ENCODE results near the gene GALNT7. TPM values are rescaled to one million over a fixed set of nuclear protein-coding genes. Genes with fewer than 3 reads are reported as not detected.
A peak's percentile ranks its signal among the peaks of the same experiment; 100 is the strongest.

Gene GALNT7
- total RNA-seq, 1 experiment from 2014 or later: 156 TPM

GRCh38 chr4:173165706-173166105 is 2.9 kb upstream of the GALNT7 start:
- ChIA-PET CTCF (no interaction called here), POLR2A (interaction anchor here (0.6 kb wide), 1 partner anchor 152 kb away, joined by 3 read pairs; no protein-coding TSS in a partner anchor)
- no peak overlapping the region for H3K4me3 ChIP-seq (ENCODE audit: low read depth in 2 of 2, low read length in 2 of 2)
- no TSS peak for BruUV-seq (replicated peaks)
- in situ Hi-C loops (cut with HindIII; ENCODE audit: low pct_unique_long_range_greater_than_20kb, low sequenced_read_pairs): loop anchor here (25.0 kb wide), 1 partner anchor 97 kb away; no protein-coding TSS in a partner anchor
- no peaks in the 10 kb centered on the region for H3K27me3 ChIP-seq (ENCODE audit: control insufficient read depth, insufficient read depth, low read length)
- H3K9me3 ChIP-seq (ENCODE audit: control insufficient read depth, insufficient read depth, low read depth, low read length): no peaks in the 10 kb centered on the region
- H3K4me1 ChIP-seq (ENCODE audit: control insufficient read depth, insufficient read depth, low read length): peaks cover 10% of the 10 kb centered on the region
- DNase-seq (ENCODE audit: low read depth, low spot score) (no peak), ATAC-seq (no peak)
- H3K27ac ChIP-seq (ENCODE audit: low read length): peak overlapping the region; percentile 97
- intact Hi-C loops (cut with micrococcal nuclease; ENCODE audit: unreplicated experiment): no loop called here
- H3K36me3 ChIP-seq (ENCODE audit: control insufficient read depth, insufficient read depth, low read length): peaks cover 11% of the 10 kb centered on the region; the same call in 1 of the 2 replicates
- TF ChIP-seq SIN3A (IDR thresholded peaks at IDR 0.05; ENCODE audit: borderline replicate concordance, insufficient read depth, low read depth, low read length) (no peak), REST (IDR thresholded peaks at IDR 0.05; ENCODE audit: insufficient read depth in 1 of 2, low read depth in 2 of 2, low read length in 1 of 2) (no peak), TCF7L2 (IDR thresholded peaks at IDR 0.05; ENCODE audit: low read depth, low read length) (no peak), CTCF (IDR thresholded peaks at IDR 0.05) (no peak), POLR2AphosphoS5 (IDR thresholded peaks at IDR 0.05; ENCODE audit: low read depth, low read length) (no peak)

- in situ Hi-C loops (cut with HindIII; ENCODE audit: low pct_unique_long_range_greater_than_20kb, low sequenced_read_pairs): loop anchor here (25.0 kb wide), 1 partner anchor 96 kb away; no protein-coding TSS in a partner anchor
These were observed 2.1 kb upstream of the GALNT7 start for GRCh38 chr4:173166491-173166890.

More at GRCh38 chr4:173166491-173166890, 2.1 kb upstream of the GALNT7 start:
- peak overlapping the region in 1 of 2 experiments; percentile 75; a peak in 3 of 4 replicates for H3K4me3 ChIP-seq (ENCODE audit: low read depth in 2 of 2, low read length in 2 of 2)
- ChIA-PET POLR2A (interaction anchor here (0.7 to 1.0 kb wide), 2 partner anchors 10 to 276 kb away, joined by 3 to 5 read pairs; no protein-coding TSS in a partner anchor), CTCF (no interaction called here)
- H3K4me1 ChIP-seq (ENCODE audit: control insufficient read depth, insufficient read depth, low read length): peaks cover 13% of the 10 kb centered on the region
- TF ChIP-seq SIN3A (IDR thresholded peaks at IDR 0.05; ENCODE audit: borderline replicate concordance, insufficient read depth, low read depth, low read length) (no peak), TCF7L2 (IDR thresholded peaks at IDR 0.05; ENCODE audit: low read depth, low read length) (no peak), POLR2AphosphoS5 (IDR thresholded peaks at IDR 0.05; ENCODE audit: low read depth, low read length) (no peak), REST (IDR thresholded peaks at IDR 0.05; ENCODE audit: insufficient read depth in 1 of 2, low read depth in 2 of 2, low read length in 1 of 2) (no peak), CTCF (IDR thresholded peaks at IDR 0.05) (no peak)
- no peak for ATAC-seq
- H3K27me3 ChIP-seq (ENCODE audit: control insufficient read depth, insufficient read depth, low read length): no peaks in the 10 kb centered on the region
- BruUV-seq (replicated peaks): no TSS peak
- DNase-seq (ENCODE audit: low read depth, low spot score): no peak
- peak overlapping the region; percentile 97 for H3K27ac ChIP-seq (ENCODE audit: low read length)
- H3K36me3 ChIP-seq (ENCODE audit: control insufficient read depth, insufficient read depth, low read length): peaks cover 11% of the 10 kb centered on the region; the same call in 1 of the 2 replicates
- intact Hi-C loops (cut with micrococcal nuclease; ENCODE audit: unreplicated experiment): no loop called here
- H3K9me3 ChIP-seq (ENCODE audit: control insufficient read depth, insufficient read depth, low read depth, low read length): no peaks in the 10 kb centered on the region
